ENCODE results near the gene PCDHGC4. TPM values are rescaled to one million over a fixed set of nuclear protein-coding genes. Genes with fewer than 3 reads are reported as not detected.

The PCDHGC4 gene
- total and polyA plus RNA-seq, 2 of the 8 experiments (the other 6 are each of a cell fraction or from before 2014, with no cell fraction given): 2.1 to 2.4 TPM

DNA sequence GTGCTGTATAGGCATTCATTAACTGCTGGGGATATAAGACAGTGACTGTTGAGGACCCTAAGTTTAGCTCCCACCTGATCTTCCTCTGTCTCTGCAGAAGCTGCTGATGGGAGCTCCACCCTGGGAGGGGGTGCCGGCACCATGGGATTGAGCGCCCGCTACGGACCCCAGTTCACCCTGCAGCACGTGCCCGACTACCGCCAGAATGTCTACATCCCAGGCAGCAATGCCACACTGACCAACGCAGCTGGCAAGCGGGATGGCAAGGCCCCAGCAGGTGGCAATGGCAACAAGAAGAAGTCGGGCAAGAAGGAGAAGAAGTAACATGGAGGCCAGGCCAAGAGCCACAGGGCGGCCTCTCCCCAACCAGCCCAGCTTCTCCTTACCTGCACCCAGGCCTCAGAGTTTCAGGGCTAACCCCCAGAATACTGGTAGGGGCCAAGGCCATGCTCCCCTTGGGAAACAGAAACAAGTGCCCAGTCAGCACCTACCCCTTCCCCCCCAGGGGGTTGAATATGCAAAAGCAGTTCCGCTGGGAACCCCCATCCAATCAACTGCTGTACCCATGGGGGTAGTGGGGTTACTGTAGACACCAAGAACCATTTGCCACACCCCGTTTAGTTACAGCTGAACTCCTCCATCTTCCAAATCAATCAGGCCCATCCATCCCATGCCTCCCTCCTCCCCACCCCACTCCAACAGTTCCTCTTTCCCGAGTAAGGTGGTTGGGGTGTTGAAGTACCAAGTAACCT is 26.2 kb downstream of the PCDHGC4 start:
- H4K5ac ChIP-seq (ENCODE audit: insufficient read length, low read depth, low read length): no peak overlapping the region
- no peak overlapping the region for H2BK20ac ChIP-seq (ENCODE audit: low read length)
- H3K27me3 ChIP-seq (replicated peaks in 1 of 4; ENCODE audit: control insufficient read depth in 3 of 4, extremely low read depth in 1 of 4, insufficient read depth in 3 of 4, low read length in 3 of 4): no peaks in the 10 kb centered on the region
- H4K20me1 ChIP-seq (replicated peaks in 1 of 2; ENCODE audit: control insufficient read depth in 1 of 2, insufficient read depth in 2 of 2, low read length in 2 of 2): no peaks in the 10 kb centered on the region
- H3K23me2 ChIP-seq (ENCODE audit: low read depth, low read length): peaks cover 15% of the 10 kb centered on the region
- no peak for DNase-seq (ENCODE audit: low read depth in 1 of 2, low spot score in 2 of 2)
- WGBS, 2 experiments (ENCODE audit: extremely low coverage in 1 of 2, insufficient coverage in 1 of 2, insufficient read length in 1 of 2, insufficient replicate concordance in 2 of 2, low coverage in 1 of 2, low lambda C conversion rate in 2 of 2, missing lambda C conversion rate in 1 of 2): 89% methylated on average over 13 of the region's 14 CpGs; no CpG with 5 or more reads in 1 of the 2 experiments
- peaks cover 0 to 9% (median 4%) of the 10 kb centered on the region in 4 experiments; a peak in 4 of 8 replicates for H3K36me3 ChIP-seq (ENCODE audit: control insufficient read depth in 2 of 4, insufficient read depth in 4 of 4, low read length in 3 of 4)
- H4K91ac ChIP-seq (replicated peaks; ENCODE audit: insufficient read length, low read length): no peak overlapping the region
- no peak overlapping the region for H2BK12ac ChIP-seq (ENCODE audit: low read depth, low read length)
- no peak for FAIRE-seq
- no peaks in the 10 kb centered on the region for H3K9me3 ChIP-seq (ENCODE audit: insufficient read depth in 2 of 2, low read depth in 1 of 2, low read length in 1 of 2)
- no peak overlapping the region for H2AFZ ChIP-seq (ENCODE audit: low read length)
- H3K79me1 ChIP-seq (ENCODE audit: low read depth, low read length): no peaks in the 10 kb centered on the region
- H3K4ac ChIP-seq (replicated peaks; ENCODE audit: insufficient read length, low read depth, low read length): no peak overlapping the region
- H2BK5ac ChIP-seq (ENCODE audit: low read depth, low read length): no peak overlapping the region
- no peak overlapping the region for H2AK5ac ChIP-seq (ENCODE audit: low read depth, low read length)
- H3K4me1 ChIP-seq (replicated peaks in 1 of 4; ENCODE audit: control insufficient read depth in 3 of 4, insufficient read depth in 4 of 4, low read length in 3 of 4): peaks cover 7 to 35% (median 19%) of the 10 kb centered on the region in 4 experiments
- no peak overlapping the region for H3K27ac ChIP-seq (ENCODE audit: low read depth, low read length)
- H3K56ac ChIP-seq (replicated peaks; ENCODE audit: insufficient read length, low read depth, low read length): no peak overlapping the region
- H3K9ac ChIP-seq (replicated peaks in 1 of 4; ENCODE audit: extremely low read depth in 1 of 4, low read depth in 3 of 4, low read length in 3 of 4): no peak overlapping the region
- no peak overlapping the region for H3K4me3 ChIP-seq (ENCODE audit: extremely low read depth in 1 of 4, insufficient read depth in 2 of 4, low read depth in 3 of 4, low read length in 4 of 4)
- H2BK120ac ChIP-seq (replicated peaks; ENCODE audit: low read depth, low read length): no peak overlapping the region
- H2BK15ac ChIP-seq (ENCODE audit: low read length): peak overlapping the region; percentile 29; the same call in 1 of the 2 replicates
- H4K8ac ChIP-seq (ENCODE audit: extremely low read depth, insufficient read depth, low read length): no peak overlapping the region
- no peak overlapping the region for H3K14ac ChIP-seq (ENCODE audit: insufficient read length)
- H3K23ac ChIP-seq (ENCODE audit: insufficient read length): no peak overlapping the region
- ChIA-PET POLR2A (ENCODE audit: partially characterized antibody) (interaction anchor here (1.5 to 2.2 kb wide), 2 partner anchors 32 to 90 kb away, joined by 3 to 7 read pairs; partner anchors contain the start of gene PCDHGA11), CTCF (ENCODE audit: partially characterized antibody) (interaction anchor here (0.6 to 50.9 kb wide), 28 partner anchors 12 to 339 kb away, joined by 3 to 1236 read pairs (median 5); partner anchors contain the start of genes PCDHB11, PCDHB14, PCDHB15 and PCDHB7)
- H3K4me2 ChIP-seq (ENCODE audit: insufficient read depth in 1 of 2, low read depth in 2 of 2, low read length in 2 of 2): no peak overlapping the region
- H3K79me2 ChIP-seq (ENCODE audit: control insufficient read depth in 1 of 2, insufficient read depth in 2 of 2, low read length in 2 of 2): no peaks in the 10 kb centered on the region
- H3K18ac ChIP-seq (ENCODE audit: extremely low read depth, low read length): no peak overlapping the region
- TF ChIP-seq, protein P1, sequence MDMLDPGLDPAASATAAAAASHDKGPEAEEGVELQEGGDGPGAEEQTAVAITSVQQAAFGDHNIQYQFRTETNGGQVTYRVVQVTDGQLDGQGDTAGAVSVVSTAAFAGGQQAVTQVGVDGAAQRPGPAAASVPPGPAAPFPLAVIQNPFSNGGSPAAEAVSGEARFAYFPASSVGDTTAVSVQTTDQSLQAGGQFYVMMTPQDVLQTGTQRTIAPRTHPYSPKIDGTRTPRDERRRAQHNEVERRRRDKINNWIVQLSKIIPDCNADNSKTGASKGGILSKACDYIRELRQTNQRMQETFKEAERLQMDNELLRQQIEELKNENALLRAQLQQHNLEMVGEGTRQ (IDR thresholded peaks at IDR 0.05; ENCODE audit: low read length): no peak
- TF ChIP-seq GTF2F1 (IDR thresholded peaks at IDR 0.05; ENCODE audit: borderline replicate concordance, low read depth, low read length) (no peak), SRF (IDR thresholded peaks at IDR 0.05; ENCODE audit: low read depth, low read length) (no peak), TEAD4 (IDR thresholded peaks at IDR 0.05; ENCODE audit: low read depth, low read length) (no peak), RNF2 (IDR thresholded peaks at IDR 0.05; ENCODE audit: borderline replicate concordance, low read depth, low read length, missing control alignments, poor library complexity, severe bottlenecking) (no peak), POLR2AphosphoS5 (IDR thresholded peaks at IDR 0.05; ENCODE audit: low read depth, low read length) (no peak), POU5F1 (IDR thresholded peaks at IDR 0.05; ENCODE audit: low read depth, low read length) (no peak), PHF8 (conservative IDR thresholded peaks at IDR 0.05; ENCODE audit: low read depth, low read length) (no peak), SUZ12 (IDR thresholded peaks at IDR 0.05; ENCODE audit: low read length) (no peak)
